Fibroblast of pulmonary artery (primary cell): ENCODE data around the gene HIBCH.

ENCODE experiments used
- DNase-seq: peaks from one replicate; pipeline ENCODE4 v3.0.0-alpha.2; 2010; ENCODE audit warnings: low read depth
- H3K4me3 ChIP-seq: replicated peaks from 2 replicates; pipeline ENCODE4 v1.5.1; 2011; ENCODE audit warnings: low read depth, mild to moderate bottlenecking, control low read depth, low read length, moderate library complexity
- TF ChIP-seq, protein P1 (sequence below): IDR thresholded peaks from 2 replicates; pipeline ENCODE4 v1.5.1; 2011; ENCODE audit warnings: mild to moderate bottlenecking, control low read depth, low read length, inconsistent platforms; ENCODE audit errors: missing control alignments

HIBCH gene, protein sequence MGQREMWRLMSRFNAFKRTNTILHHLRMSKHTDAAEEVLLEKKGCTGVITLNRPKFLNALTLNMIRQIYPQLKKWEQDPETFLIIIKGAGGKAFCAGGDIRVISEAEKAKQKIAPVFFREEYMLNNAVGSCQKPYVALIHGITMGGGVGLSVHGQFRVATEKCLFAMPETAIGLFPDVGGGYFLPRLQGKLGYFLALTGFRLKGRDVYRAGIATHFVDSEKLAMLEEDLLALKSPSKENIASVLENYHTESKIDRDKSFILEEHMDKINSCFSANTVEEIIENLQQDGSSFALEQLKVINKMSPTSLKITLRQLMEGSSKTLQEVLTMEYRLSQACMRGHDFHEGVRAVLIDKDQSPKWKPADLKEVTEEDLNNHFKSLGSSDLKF

DNA sequence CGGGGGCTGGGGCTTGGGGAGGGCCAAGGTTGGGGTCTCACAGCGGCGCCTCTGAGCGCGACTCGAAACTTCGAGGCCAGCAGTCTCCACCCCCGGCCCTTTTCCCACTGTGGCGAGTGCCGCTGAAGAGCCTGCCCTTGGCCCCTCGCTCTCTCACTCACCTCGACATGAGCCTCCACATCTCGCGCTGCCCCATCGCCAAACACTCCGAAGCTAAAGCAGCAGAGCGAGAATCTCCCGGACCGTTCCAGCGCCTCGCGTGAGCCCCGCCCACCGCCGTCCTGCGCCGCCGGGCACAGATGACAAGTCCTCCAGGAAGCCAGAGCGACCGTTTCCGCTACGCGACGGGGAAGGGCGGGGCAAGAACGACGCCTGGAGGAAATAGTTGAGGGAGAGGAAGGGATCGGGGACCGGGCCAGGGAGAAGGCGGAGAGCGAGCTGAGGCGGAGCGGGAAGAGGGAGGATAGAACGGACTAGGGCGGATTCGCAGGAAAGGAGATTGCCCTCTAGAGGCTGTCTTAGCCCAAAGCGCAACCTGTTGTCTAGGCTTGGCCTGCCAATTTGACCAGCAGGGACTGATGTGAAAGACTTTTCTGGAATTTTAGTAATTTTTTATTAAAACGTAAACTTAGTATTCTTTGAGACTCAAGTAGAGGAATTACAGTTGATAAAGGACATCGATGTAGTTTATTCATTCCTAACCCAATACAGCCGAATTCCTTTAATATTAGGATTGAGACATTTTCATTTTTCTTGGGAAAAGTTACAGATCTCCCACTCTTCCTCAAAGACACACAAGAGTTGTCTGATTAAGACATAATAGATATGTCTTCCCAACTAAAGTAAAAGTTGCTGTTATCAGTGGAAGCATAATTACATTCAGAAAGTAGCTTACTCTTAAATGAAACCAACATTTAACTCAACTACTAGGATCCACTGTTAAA lies at the start of gene HIBCH:
HIBCH (minus strand) TSS at position 272 of the 944 bp plus-strand sequence; CDS start at position 196, 76 bp downstream.
- TF ChIP-seq, protein P1, sequence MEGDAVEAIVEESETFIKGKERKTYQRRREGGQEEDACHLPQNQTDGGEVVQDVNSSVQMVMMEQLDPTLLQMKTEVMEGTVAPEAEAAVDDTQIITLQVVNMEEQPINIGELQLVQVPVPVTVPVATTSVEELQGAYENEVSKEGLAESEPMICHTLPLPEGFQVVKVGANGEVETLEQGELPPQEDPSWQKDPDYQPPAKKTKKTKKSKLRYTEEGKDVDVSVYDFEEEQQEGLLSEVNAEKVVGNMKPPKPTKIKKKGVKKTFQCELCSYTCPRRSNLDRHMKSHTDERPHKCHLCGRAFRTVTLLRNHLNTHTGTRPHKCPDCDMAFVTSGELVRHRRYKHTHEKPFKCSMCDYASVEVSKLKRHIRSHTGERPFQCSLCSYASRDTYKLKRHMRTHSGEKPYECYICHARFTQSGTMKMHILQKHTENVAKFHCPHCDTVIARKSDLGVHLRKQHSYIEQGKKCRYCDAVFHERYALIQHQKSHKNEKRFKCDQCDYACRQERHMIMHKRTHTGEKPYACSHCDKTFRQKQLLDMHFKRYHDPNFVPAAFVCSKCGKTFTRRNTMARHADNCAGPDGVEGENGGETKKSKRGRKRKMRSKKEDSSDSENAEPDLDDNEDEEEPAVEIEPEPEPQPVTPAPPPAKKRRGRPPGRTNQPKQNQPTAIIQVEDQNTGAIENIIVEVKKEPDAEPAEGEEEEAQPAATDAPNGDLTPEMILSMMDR, result peak; percentile 89

DNA sequence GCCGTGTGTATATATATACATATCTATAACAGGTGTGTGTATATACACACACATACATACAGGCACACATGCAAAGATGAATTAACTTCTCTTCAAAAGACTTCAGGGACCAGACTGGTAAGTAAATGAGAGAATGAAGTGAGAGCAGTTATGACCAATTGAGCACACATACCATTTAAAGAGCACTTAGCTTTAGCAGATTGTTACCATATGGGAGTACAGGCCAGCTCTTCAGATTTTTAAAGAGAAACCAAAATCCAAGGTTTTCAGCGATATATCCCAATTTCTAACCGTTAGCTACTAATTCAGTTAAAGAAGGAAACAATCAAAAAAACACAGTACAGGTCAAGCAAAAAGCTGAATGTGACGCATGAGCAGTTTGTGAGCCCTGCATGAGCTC lies 47.5 kb upstream of the HIBCH start:
- TF ChIP-seq, protein P1, result no peak
- H3K4me3 ChIP-seq, result no peak overlapping the region
- no peak for DNase-seq

More for the DNA sequence above, at the start of gene HIBCH:
- peak within 1 kb of the TSS; percentile 73 for H3K4me3 ChIP-seq
- DNase-seq, result peak; percentile 99

DNA sequence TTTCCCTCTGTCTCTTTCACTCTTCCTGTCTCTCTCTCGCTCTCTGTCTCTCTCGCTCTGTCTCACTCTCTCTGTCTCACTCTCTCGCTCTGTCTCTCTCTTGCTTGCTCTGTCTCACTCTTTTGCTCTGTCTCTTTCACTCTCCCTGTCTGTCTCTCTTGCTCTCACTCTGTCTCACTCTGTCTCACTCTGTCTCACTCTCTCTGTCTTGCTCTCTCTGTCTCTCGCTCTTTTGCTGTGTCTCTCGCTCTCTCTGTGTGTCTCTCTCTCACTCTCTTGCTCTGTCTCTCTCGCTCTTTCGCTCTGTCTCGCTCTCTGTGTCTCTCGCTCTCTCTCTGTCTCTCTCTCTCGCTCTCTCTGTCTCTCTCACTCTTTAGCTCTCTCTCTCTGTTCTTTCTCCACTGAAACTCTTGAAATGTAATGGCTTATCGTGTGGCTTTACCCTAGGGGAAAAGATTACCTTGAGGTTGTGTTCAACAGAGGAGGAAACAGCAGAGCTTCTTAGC lies 46.7 kb upstream of the HIBCH start:
- TF ChIP-seq, protein P1, result no peak
- H3K4me3 ChIP-seq, result no peak overlapping the region
- no peak for DNase-seq

DNA sequence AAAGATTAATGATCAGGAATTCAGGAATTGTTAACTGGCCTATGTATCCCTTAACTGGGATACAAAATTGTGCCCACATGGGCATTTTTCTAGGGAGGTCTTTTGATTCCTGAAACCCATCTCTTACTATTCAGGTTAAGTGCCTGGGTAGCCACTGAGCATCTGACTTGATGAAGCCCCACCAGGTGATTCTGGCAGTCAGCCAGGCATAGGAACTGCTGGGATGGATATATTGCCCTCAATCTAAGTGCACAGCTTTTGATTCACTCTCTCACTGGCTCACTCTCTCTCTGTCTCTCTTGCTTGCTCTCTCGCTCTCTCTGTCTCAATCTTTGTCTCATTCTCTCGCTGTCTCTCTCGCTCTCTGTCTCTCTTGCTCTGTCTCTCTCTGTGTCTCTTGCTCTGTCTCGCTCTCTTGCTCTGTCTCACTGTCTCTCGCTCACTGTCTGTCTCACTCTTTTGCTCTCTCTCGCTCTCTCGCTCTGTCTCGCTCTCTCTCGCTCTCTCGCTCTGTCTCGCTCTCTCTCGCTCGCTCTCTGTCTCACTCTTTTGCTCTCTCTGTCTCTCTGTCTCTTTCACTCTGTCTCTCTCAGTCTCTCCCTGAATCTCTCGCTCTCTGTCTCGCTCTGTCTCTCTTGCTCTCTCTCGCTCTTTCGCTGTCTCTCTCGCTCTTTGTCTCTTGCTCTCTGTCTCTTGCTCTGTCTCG lies 46.0 kb upstream of the HIBCH start:
- no peak for DNase-seq
- TF ChIP-seq, protein P1, result no peak

DNA sequence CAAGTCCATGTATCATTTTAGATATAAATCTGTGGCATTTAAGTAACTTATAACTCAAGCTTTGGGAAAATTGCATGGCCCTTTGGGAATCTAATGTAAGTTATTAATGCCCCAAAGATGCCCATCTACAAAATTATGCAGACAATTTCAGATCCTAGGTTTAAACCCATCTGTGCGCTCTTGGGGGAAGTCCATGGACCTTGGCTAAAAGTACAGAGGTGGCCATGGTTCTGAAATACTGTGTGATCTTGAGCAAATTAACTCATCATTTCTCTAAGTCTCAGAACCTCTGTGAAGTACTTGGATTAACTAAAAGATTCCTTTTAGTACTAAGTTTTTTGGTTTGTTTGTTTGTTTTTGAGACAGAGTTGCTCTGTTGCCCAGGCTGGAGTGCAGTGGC lies 43.3 kb upstream of the HIBCH start:
- TF ChIP-seq, protein P1, result no peak
- H3K4me3 ChIP-seq, result no peak overlapping the region
- no peak for DNase-seq

More for the DNA sequence above, 46.0 kb upstream of the HIBCH start:
- H3K4me3 ChIP-seq, result no peak overlapping the region

DNA sequence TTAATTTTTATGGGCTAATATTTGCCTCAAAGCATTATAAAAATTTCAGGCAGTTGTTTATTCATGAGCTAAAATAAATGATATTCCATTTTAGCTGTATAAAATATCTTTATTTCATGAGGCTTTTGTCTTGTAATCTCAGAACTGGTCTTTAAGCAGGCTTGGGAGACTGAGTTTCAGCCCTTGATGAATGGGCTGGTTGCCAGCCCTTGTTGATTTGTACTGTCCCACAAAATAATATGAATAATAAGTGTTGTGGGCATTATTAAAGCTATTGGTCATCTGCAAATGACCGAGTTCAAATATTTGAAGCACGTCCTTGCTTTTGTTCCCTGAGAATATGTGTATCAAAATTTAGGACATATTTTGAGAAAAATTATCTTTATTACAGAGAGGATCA lies 41.9 kb upstream of the HIBCH start:
- no peak overlapping the region for H3K4me3 ChIP-seq
- no peak for DNase-seq
- TF ChIP-seq, protein P1, result no peak
